ENCODE measurements around the gene ADAM8.

GRCh38 chr10:133230387-133231195 lies 46.1 kb downstream of the ADAM8 start:
- TF ChIP-seq CTCF (IDR thresholded peaks at IDR 0.05; ENCODE audit: poor library complexity, severe bottlenecking) (no peak), REST (IDR thresholded peaks at IDR 0.05; ENCODE audit: borderline replicate concordance) (no peak), TAF1 (IDR thresholded peaks at IDR 0.05; ENCODE audit: low read depth) (no peak), EP300 (conservative IDR thresholded peaks at IDR 0.05; ENCODE audit: poor library complexity, severe bottlenecking) (no peak), RAD21 (conservative IDR thresholded peaks at IDR 0.05) (peak; percentile 14), EZH2 (IDR thresholded peaks at IDR 0.05; ENCODE audit: borderline replicate concordance, insufficient read depth, low read length, poor library complexity, severe bottlenecking) (no peak)
